Sigmoid colon (tissue), 7 donors: ENCODE results near the gene KLHL15. TPM values are rescaled to one million over a fixed set of nuclear protein-coding genes. Genes with fewer than 3 reads are reported as not detected.
A peak's percentile ranks its signal among the peaks of the same experiment; 100 is the strongest.

ENCODE experiments used
- DNase-seq: peaks from one replicate; pipeline ENCODE4 v3.0.0-alpha.2; 2019
- H3K27ac ChIP-seq, 4 donors: fragments of 200-600 bp; sonication (generic); one replicate each; pipeline ENCODE4 v1.5.1; 2016 to 2019; ENCODE audit warnings: mild to moderate bottlenecking in 1 of 4
- H3K27me3 ChIP-seq, 3 donors: fragments of 200-600 bp; sonication (generic); one replicate each; pipeline ENCODE4 v1.5.1; 2019; ENCODE audit warnings: mild to moderate bottlenecking in 1 of 3
- H3K36me3 ChIP-seq, 4 donors: fragments of 200-600 bp; sonication (generic); one replicate each; pipeline ENCODE4 v1.5.1; 2016 to 2019
- H3K4me1 ChIP-seq, 4 donors: fragments of 200-600 bp; sonication (generic); one replicate each; pipeline ENCODE4 v1.5.1; 2017 to 2019
- H3K4me3 ChIP-seq, 4 donors: fragments of 200-600 bp; sonication (generic); one replicate each; pipeline ENCODE4 v1.5.1; 2017 to 2019; ENCODE audit warnings: mild to moderate bottlenecking in 2 of 4, moderate library complexity in 1 of 4
- H3K9me3 ChIP-seq, 4 donors: fragments of 200-600 bp in 3 of 4; sonication (generic) in 3 of 4; one replicate each; pipeline versions ENCODE4 v1.5.1 to v1.6.1; 2013 to 2019
- CTCF ChIP-seq, 4 experiments: fragments of 450-650 bp in 3 of 4; fragments of 200-600 bp in 1 of 4; IDR thresholded peaks; one replicate each; pipeline ENCODE4 v1.5.1; 2016 to 2019; ENCODE audit warnings: antibody characterized with exemption in 4 of 4, mild to moderate bottlenecking in 3 of 4, moderate library complexity in 2 of 4
- EP300 ChIP-seq, 4 donors: sonication (generic); formaldehyde crosslinking; IDR thresholded peaks; one replicate each; pipeline ENCODE4 v1.6.1; 2017; ENCODE audit warnings: antibody characterized with exemption in 4 of 4
- POLR2A ChIP-seq, 2 donors: fragments of 450-650 bp; IDR thresholded peaks; one replicate each; pipeline ENCODE4 v1.6.1; 2016; ENCODE audit warnings: antibody characterized with exemption in 2 of 2, mild to moderate bottlenecking in 2 of 2, moderate library complexity in 2 of 2
- POLR2AphosphoS5 ChIP-seq, 4 donors: sonication (generic); formaldehyde crosslinking; IDR thresholded peaks; one replicate each; pipeline ENCODE4 v1.6.1; 2017; ENCODE audit warnings: antibody characterized with exemption in 4 of 4
- WGBS, 2 donors: extraction: QIAGEN DNeasy Blood & Tissue Kit; methylation state at CpG; one replicate each; pipeline ENCODE4 v1.1.7; 2013; 5-methylcytosine and 5-hydroxymethylcytosine counted together
- intact Hi-C: fragments of 100-400 bp; cut with DNase I; formaldehyde crosslinking; loops from one replicate; pipeline ENCODE4 v1.15.1; 2023
- polyA plus RNA-seq, 3 donors: library from polyadenylated mRNA; stranded (reverse); fragments of 200-250 nt; gene quantifications; one replicate each; pipeline ENCODE4 v1.2.3, GENCODE V29; 2013
- total RNA-seq, 4 donors: library from RNA; depleted of rRNA; stranded (reverse); fragments of >200 nt; gene quantifications; one replicate each; pipeline ENCODE4 v1.1.0, GENCODE V29; 2016
- donor health status: healthy with polysubstance abuse.
- donor health status: Bipolar disorder and iron deficiency.
- donor health status: healthy.

Gene KLHL15
- total and polyA plus RNA-seq, 7 donors = 0.60 to 15.1 (median 8.0) TPM

DNA sequence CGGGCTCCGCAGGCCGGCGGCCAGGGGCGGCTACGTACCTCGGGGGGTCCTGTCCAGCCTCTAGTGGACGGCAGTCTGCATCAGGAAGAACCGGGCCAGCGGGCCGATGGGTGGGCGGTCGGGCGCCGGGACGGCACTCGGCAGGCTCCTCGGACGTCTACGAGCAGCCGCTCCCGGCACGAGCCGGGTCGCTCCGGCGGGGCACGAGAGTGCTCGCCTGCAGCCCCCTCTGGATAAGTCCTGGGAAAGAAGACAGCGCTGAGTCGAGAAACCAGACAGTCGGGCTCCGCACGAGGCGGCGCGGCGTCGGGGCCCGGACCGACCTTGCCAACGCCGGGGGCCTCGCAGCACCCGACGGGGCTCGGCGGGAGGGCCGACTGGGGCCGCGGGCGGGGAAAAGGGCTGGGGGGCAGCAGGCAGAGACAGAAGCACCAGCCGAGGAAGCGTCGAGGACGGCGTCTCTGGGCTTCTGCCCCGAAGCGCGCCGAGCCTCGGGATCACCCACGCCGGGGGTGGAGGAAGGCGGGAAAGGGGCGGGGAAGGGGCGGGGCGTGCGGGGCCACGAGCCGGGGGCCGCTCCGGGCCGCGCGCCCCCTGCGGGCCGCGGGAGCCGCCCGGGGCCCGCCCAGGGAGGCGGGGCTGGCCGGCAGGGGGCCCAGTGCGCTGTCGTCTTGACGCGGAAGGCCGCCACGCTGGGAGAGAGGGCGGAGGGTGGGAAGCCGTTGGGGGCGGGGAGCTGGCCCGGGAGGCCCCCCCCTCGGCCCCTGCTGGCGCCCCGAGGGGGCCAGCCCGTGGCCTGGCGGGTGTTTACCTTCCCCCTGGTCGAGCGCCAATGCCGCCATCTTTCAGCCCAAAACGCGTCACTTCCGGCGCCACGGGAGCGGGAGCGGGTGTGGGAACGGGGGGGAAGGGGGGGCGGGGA lies 1.9 kb downstream of the KLHL15 start:
- peak overlapping the region; percentile 73 to 83 (median 79) for H3K4me3 ChIP-seq
- no peaks in the 10 kb centered on the region for H3K9me3 ChIP-seq
- DNase-seq = peak; percentile 95
- WGBS, 2 donors = 1% methylated on average over 111 of the region's 111 CpGs
- TF ChIP-seq EP300 (IDR thresholded peaks at IDR 0.05) (peak in 2 of 4 donors; percentile 42 to 53), CTCF (IDR thresholded peaks at IDR 0.05) (no peak), POLR2AphosphoS5 (IDR thresholded peaks at IDR 0.05) (peak; percentile 95 to 97 (median 96)), POLR2A (IDR thresholded peaks at IDR 0.05) (peak; percentile 27 to 54)
- H3K36me3 ChIP-seq = no peaks in the 10 kb centered on the region
- intact Hi-C loops = loop anchor here (1.0 to 2.0 kb wide), 3 partner anchors 118 to 282 kb away; partner anchors contain the start of genes ACOT9, APOO and SAT1
- no peaks in the 10 kb centered on the region for H3K27me3 ChIP-seq
- peaks cover 0 to 10% (median 4%) of the 10 kb centered on the region in 4 donors for H3K4me1 ChIP-seq
- peak overlapping the region; percentile 93 to 98 (median 96) for H3K27ac ChIP-seq

DNA sequence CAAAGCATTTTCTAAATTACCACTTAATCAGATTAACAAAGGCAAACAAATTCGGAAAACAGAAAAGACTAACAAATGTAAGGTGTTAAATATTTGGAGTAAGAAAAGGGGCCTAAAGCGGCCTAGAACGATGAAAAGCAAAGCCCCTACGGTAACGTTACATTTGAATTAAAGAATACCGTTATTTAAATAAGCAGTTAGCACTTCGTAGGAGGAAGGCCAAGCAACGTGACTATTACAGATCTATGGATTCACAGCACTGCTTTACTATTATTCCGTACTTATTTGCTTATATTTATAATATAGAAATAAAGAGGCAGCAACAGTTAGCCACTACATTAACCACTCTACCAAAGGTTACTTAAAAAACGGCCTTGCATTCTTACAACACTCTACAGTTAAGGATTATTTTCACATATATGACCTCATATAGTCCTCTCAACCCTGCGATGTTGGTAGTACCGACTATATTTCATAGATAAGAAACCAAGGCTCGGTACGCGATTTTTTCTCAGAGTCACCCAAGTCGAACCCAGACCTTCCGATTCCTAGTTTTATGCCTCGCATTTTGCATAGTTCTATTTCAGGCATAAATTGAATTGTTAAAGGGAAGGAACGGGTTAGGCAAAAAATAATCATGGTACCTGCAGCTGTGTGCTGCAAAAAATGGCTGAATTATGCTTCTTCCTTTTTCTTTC lies 2.9 kb downstream of the KLHL15 start:
- H3K9me3 ChIP-seq = no peaks in the 10 kb centered on the region
- peaks cover 0 to 13% (median 6%) of the 10 kb centered on the region in 4 donors for H3K4me1 ChIP-seq
- intact Hi-C loops = loop anchor here (2.0 kb wide), 2 partner anchors 117 to 241 kb away; partner anchors contain the start of genes APOO and SAT1
- peak overlapping the region; percentile 73 to 83 (median 79) for H3K4me3 ChIP-seq
- H3K27ac ChIP-seq = peak overlapping the region; percentile 93 to 98 (median 96)
- WGBS, 2 donors = 1 to 3% methylated on average over 19 of the region's 19 CpGs
- no peaks in the 10 kb centered on the region for H3K36me3 ChIP-seq
- no peaks in the 10 kb centered on the region for H3K27me3 ChIP-seq
- no peak for DNase-seq
- no peak for TF ChIP-seq EP300 (IDR thresholded peaks at IDR 0.05)
- TF ChIP-seq POLR2AphosphoS5 (IDR thresholded peaks at IDR 0.05) = no peak
- TF ChIP-seq POLR2A (IDR thresholded peaks at IDR 0.05) = no peak
- no peak for TF ChIP-seq CTCF (IDR thresholded peaks at IDR 0.05)

DNA sequence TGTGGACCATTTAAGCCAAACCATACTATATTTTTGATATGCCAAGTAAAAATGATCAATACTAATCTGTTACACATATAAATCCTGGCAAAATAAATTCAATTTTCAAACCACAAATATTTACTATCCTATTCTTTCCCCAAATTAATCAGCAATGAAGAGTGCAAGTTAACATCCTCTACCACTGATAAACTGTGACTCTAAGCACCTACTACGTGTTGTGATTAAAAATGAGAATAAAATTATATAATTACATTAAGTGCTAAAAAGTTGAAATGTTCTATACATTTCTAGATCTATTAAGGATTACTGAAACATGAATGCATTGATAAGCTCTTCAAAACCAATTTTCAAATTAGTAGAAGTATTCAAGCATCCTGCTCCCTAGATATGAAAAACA lies 3.4 kb downstream of the KLHL15 start:
- TF ChIP-seq POLR2AphosphoS5 (IDR thresholded peaks at IDR 0.05) (no peak), CTCF (IDR thresholded peaks at IDR 0.05) (no peak), EP300 (IDR thresholded peaks at IDR 0.05) (no peak), POLR2A (IDR thresholded peaks at IDR 0.05) (no peak)
- 17 to 21% methylated on average over 1 of the region's 1 CpG for WGBS, 2 donors
- intact Hi-C loops = no loop called here
- Histone ChIP-seq H3K4me1 (peaks cover 0 to 13% (median 6%) of the 10 kb centered on the region in 4 donors), H3K27ac (peak overlapping the region; percentile 93 to 98 (median 96)), H3K36me3 (no peaks in the 10 kb centered on the region), H3K27me3 (no peaks in the 10 kb centered on the region), H3K9me3 (no peaks in the 10 kb centered on the region), H3K4me3 (peak overlapping the region; percentile 73 to 83 (median 79))
- DNase-seq = no peak

- no peak for DNase-seq
- Histone ChIP-seq H3K27me3 (no peaks in the 10 kb centered on the region), H3K9me3 (no peaks in the 10 kb centered on the region), H3K4me3 (no peak overlapping the region), H3K36me3 (no peaks in the 10 kb centered on the region), H3K27ac (peak overlapping the region; percentile 21 to 58 (median 41)), H3K4me1 (peaks cover 0 to 13% (median 6%) of the 10 kb centered on the region in 4 donors)
- no peak for TF ChIP-seq CTCF (IDR thresholded peaks at IDR 0.05)
- TF ChIP-seq EP300 (IDR thresholded peaks at IDR 0.05) = no peak
- TF ChIP-seq POLR2AphosphoS5 (IDR thresholded peaks at IDR 0.05) = no peak
- TF ChIP-seq POLR2A (IDR thresholded peaks at IDR 0.05) = no peak
- intact Hi-C loops = no loop called here
- WGBS, 2 donors = 81 to 89% methylated on average over 3 of the region's 3 CpGs
These were observed 6.6 kb downstream of the KLHL15 start for GRCh38 chrX:24020306-24020876.
